ENCODE data around the gene SCYGR2. TPM values are rescaled to one million over a fixed set of nuclear protein-coding genes. Genes with fewer than 3 reads are reported as not detected.

SCYGR2 gene
- total RNA-seq, 1 experiment from 2014 or later: not detected

- Histone ChIP-seq H4K20me1 (ENCODE audit: insufficient read depth, low read depth, low read length) (no peaks in the 10 kb centered on the region), H3K4me1 (ENCODE audit: low read length) (no peaks in the 10 kb centered on the region), H3K27me3 (ENCODE audit: low read length) (no peaks in the 10 kb centered on the region), H3K4me2 (ENCODE audit: low read depth, low read length, poor library complexity, severe bottlenecking) (no peak overlapping the region), H3K9ac (ENCODE audit: low read length) (no peak overlapping the region), H3K9me3 (ENCODE audit: low read length) (no peaks in the 10 kb centered on the region), H3K36me3 (ENCODE audit: insufficient read depth, low read length) (peaks cover 7% of the 10 kb centered on the region; the same call in 1 of the 2 replicates), H3K27ac (ENCODE audit: low read length) (no peak overlapping the region), H3K9me2 (replicated peaks; ENCODE audit: insufficient read depth, low read length) (no peaks in the 10 kb centered on the region), H3K79me2 (ENCODE audit: low read length) (no peaks in the 10 kb centered on the region), H2AFZ (ENCODE audit: low read length) (no peak overlapping the region), H3K4me3 (ENCODE audit: low read length) (no peak overlapping the region)
- DNase-seq: no peak
These were observed 21.9 kb upstream of the SCYGR2 start for GRCh38 chr2:227576812-227577211.

DNA sequence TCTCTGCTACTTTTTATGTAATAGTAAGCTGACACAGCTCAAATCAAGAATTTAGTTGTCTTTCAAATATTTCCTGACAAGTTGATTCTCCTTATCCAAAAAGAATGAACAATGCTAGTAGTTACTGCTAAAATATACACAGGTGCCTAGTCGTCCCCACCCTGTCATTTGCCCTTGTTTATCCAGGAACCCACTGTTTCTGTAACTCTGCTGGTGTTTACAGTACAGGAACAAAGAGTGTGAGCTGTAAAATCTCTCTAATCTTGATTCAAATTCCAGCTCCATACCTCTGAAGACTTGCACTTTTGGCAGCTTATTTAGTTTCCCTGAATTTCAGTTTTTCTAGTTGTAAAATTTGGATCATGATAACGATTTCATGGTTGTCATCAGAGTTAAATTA is 21.1 kb upstream of the SCYGR2 start:
- no peak overlapping the region for H3K4me3 ChIP-seq (ENCODE audit: low read length)
- H3K79me2 ChIP-seq (ENCODE audit: low read length): no peaks in the 10 kb centered on the region
- 0 out of 2 replicates have a peak, but pooled peaks cover 2% of the 10 kb centered on the region for H3K9me3 ChIP-seq (ENCODE audit: low read length)
- H4K20me1 ChIP-seq (ENCODE audit: insufficient read depth, low read depth, low read length): no peaks in the 10 kb centered on the region
- no peak for DNase-seq
- no peak overlapping the region for H3K9ac ChIP-seq (ENCODE audit: low read length)
- H3K27me3 ChIP-seq (ENCODE audit: low read length): no peaks in the 10 kb centered on the region
- no peak overlapping the region for H3K27ac ChIP-seq (ENCODE audit: low read length)
- H3K36me3 ChIP-seq (ENCODE audit: insufficient read depth, low read length): peaks cover 12% of the 10 kb centered on the region; the same call in 1 of the 2 replicates
- no peak overlapping the region for H2AFZ ChIP-seq (ENCODE audit: low read length)
- no peaks in the 10 kb centered on the region for H3K4me1 ChIP-seq (ENCODE audit: low read length)
- H3K9me2 ChIP-seq (replicated peaks; ENCODE audit: insufficient read depth, low read length): no peaks in the 10 kb centered on the region
- no peak overlapping the region for H3K4me2 ChIP-seq (ENCODE audit: low read depth, low read length, poor library complexity, severe bottlenecking)

DNA sequence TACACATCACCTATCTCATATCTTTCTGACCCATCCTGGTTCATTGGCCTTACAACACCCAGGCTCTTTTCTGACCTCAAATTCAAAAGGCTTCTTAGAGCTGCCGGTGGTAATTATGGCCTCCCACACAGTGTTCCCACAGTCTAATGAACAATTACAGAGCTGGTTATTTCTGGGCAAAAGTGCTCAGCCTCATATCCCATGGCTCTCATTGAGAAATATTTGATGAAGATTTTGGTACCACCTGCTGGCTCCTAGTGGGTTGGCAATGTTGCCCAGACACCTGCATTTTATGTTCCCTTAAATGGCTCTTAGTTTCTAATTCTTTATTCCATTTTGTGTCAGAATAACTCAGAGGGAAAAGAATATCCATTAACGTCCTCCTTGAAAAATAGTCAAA is 20.1 kb upstream of the SCYGR2 start:
- Histone ChIP-seq H3K4me1 (ENCODE audit: low read length) (no peaks in the 10 kb centered on the region), H2AFZ (ENCODE audit: low read length) (no peak overlapping the region), H3K4me3 (ENCODE audit: low read length) (no peak overlapping the region), H3K27me3 (ENCODE audit: low read length) (no peaks in the 10 kb centered on the region), H4K20me1 (ENCODE audit: insufficient read depth, low read depth, low read length) (no peaks in the 10 kb centered on the region), H3K4me2 (ENCODE audit: low read depth, low read length, poor library complexity, severe bottlenecking) (no peak overlapping the region), H3K36me3 (ENCODE audit: insufficient read depth, low read length) (peaks cover 12% of the 10 kb centered on the region; the same call in 1 of the 2 replicates), H3K27ac (ENCODE audit: low read length) (no peak overlapping the region), H3K9me2 (replicated peaks; ENCODE audit: insufficient read depth, low read length) (no peaks in the 10 kb centered on the region), H3K9me3 (ENCODE audit: low read length) (0 out of 2 replicates have a peak, but pooled peaks cover 2% of the 10 kb centered on the region), H3K9ac (ENCODE audit: low read length) (no peak overlapping the region), H3K79me2 (ENCODE audit: low read length) (no peaks in the 10 kb centered on the region)
- no peak for DNase-seq

DNA sequence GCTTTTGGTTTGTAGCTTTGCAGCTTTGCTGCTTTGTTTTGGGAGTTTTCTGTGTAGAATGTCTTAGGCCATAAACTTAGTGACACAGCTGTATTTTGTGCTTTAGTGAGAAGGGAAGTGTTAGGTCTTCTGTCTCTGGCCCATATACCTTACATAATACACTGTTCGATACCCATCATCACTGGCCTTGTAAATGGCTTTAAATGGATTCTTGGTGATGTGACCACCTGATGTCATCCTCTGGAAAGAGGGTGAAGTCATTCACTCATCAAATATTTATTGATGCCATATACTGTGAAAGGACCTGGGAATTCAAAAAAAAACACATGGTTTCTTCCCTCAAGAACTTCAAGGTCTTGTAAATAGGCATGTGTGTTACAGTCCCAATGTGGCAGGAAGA is 18.9 kb upstream of the SCYGR2 start:
- DNase-seq: no peak
- H3K4me2 ChIP-seq (ENCODE audit: low read depth, low read length, poor library complexity, severe bottlenecking): no peak overlapping the region
- no peaks in the 10 kb centered on the region for H4K20me1 ChIP-seq (ENCODE audit: insufficient read depth, low read depth, low read length)
- 0 out of 2 replicates have a peak, but pooled peaks cover 2% of the 10 kb centered on the region for H3K9me3 ChIP-seq (ENCODE audit: low read length)
- no peak overlapping the region for H3K4me3 ChIP-seq (ENCODE audit: low read length)
- H3K79me2 ChIP-seq (ENCODE audit: low read length): no peaks in the 10 kb centered on the region
- no peak overlapping the region for H3K9ac ChIP-seq (ENCODE audit: low read length)
- no peaks in the 10 kb centered on the region for H3K9me2 ChIP-seq (replicated peaks; ENCODE audit: insufficient read depth, low read length)
- H3K36me3 ChIP-seq (ENCODE audit: insufficient read depth, low read length): peaks cover 12% of the 10 kb centered on the region; the same call in 1 of the 2 replicates
- H3K27me3 ChIP-seq (ENCODE audit: low read length): no peaks in the 10 kb centered on the region
- no peaks in the 10 kb centered on the region for H3K4me1 ChIP-seq (ENCODE audit: low read length)
- H3K27ac ChIP-seq (ENCODE audit: low read length): no peak overlapping the region
- H2AFZ ChIP-seq (ENCODE audit: low read length): no peak overlapping the region

DNA sequence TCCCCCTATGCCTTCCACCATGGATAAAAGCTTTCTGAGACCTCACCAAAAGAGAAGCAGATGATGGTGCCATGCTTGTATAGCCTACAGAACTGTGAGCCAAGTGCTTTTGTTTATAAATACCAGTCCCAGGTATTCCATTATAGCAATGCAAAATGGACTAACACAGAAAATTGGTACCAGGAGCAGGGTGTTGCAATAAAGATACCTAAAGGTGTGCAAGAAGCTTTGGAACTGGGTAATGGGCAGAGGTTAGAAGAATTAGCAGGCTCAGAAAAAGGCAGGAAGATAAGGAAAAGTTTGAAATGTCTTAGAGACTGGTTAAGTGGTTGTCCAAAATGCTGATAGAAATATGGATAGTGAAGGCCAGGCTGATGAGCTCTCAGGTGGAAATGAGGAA is 16.3 kb upstream of the SCYGR2 start:
- H3K4me3 ChIP-seq (ENCODE audit: low read length): no peak overlapping the region
- no peaks in the 10 kb centered on the region for H3K27me3 ChIP-seq (ENCODE audit: low read length)
- H3K36me3 ChIP-seq (ENCODE audit: insufficient read depth, low read length): peaks cover 12% of the 10 kb centered on the region; the same call in 1 of the 2 replicates
- no peak overlapping the region for H3K4me2 ChIP-seq (ENCODE audit: low read depth, low read length, poor library complexity, severe bottlenecking)
- no peak for DNase-seq
- H3K4me1 ChIP-seq (ENCODE audit: low read length): no peaks in the 10 kb centered on the region
- no peak overlapping the region for H3K9ac ChIP-seq (ENCODE audit: low read length)
- H2AFZ ChIP-seq (ENCODE audit: low read length): no peak overlapping the region
- no peaks in the 10 kb centered on the region for H3K9me2 ChIP-seq (replicated peaks; ENCODE audit: insufficient read depth, low read length)
- H4K20me1 ChIP-seq (ENCODE audit: insufficient read depth, low read depth, low read length): no peaks in the 10 kb centered on the region
- H3K79me2 ChIP-seq (ENCODE audit: low read length): no peaks in the 10 kb centered on the region
- H3K27ac ChIP-seq (ENCODE audit: low read length): no peak overlapping the region
- H3K9me3 ChIP-seq (ENCODE audit: low read length): 0 out of 2 replicates have a peak, but pooled peaks cover 2% of the 10 kb centered on the region

DNA sequence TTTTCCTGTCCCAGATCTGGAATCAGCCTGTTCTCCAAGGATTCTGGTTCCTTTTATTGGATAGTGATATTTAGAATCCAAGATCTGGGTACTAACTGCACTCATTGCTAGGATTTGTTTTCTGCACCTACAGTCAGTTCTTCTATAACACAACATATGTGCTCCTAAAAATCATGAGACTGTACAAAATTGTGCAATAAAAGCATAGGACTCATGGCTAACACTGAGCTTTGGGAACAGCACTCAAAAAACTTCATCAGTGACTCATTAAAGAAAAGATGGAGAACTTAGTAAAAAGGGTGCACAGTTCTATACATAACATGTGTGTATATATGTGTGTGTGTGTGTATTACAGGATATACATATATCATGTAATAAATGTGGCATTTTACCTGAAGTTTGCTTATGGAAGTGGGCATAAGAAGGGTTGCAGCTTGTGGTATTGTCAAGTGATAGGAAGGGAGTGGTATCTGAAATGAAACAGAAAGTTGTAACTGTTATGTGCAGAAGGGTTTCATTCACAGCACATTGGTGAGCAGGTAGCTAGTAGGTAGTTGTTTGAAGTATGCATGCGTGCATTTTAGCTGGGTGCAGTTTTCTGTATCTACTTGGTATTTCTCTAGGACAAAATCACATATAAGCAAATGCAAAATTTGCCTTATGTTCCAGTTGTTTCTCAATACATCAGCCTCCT is 5.9 kb upstream of the SCYGR2 start:
- Histone ChIP-seq H3K9me2 (replicated peaks; ENCODE audit: insufficient read depth, low read length) (no peaks in the 10 kb centered on the region), H3K36me3 (ENCODE audit: insufficient read depth, low read length) (no peaks in the 10 kb centered on the region), H3K4me3 (ENCODE audit: low read length) (no peak overlapping the region), H3K27me3 (ENCODE audit: low read length) (no peaks in the 10 kb centered on the region; the same call in 1 of the 2 replicates), H3K9ac (ENCODE audit: low read length) (no peak overlapping the region), H3K27ac (ENCODE audit: low read length) (no peak overlapping the region), H3K79me2 (ENCODE audit: low read length) (no peaks in the 10 kb centered on the region), H3K4me1 (ENCODE audit: low read length) (no peaks in the 10 kb centered on the region), H2AFZ (ENCODE audit: low read length) (no peak overlapping the region), H3K9me3 (ENCODE audit: low read length) (no peaks in the 10 kb centered on the region), H3K4me2 (ENCODE audit: low read depth, low read length, poor library complexity, severe bottlenecking) (no peak overlapping the region), H4K20me1 (ENCODE audit: insufficient read depth, low read depth, low read length) (no peaks in the 10 kb centered on the region)
- no peak for DNase-seq

DNA sequence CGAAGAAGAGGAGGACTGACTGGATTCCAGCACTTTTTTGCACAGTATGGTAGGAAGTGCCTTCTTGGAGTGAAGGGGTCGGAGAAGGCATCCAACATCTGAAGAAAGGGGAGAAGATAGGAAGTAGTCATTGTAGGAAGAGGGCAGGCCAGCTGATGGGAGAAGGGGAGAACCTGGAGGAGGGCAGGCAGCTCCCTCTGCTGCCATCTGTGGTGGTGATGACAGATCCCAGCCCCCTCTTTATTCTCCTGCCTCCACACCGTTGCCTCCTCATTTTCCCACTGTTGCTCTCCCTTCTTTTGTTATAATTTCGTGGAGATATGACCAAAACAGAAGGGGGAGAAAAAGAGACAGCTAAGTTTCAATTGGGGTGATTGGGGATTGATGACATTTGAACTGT is 2.9 kb upstream of the SCYGR2 start:
- no peaks in the 10 kb centered on the region for H3K36me3 ChIP-seq (ENCODE audit: insufficient read depth, low read length)
- no peak overlapping the region for H3K27ac ChIP-seq (ENCODE audit: low read length)
- H3K9ac ChIP-seq (ENCODE audit: low read length): no peak overlapping the region
- H3K27me3 ChIP-seq (ENCODE audit: low read length): no peaks in the 10 kb centered on the region; the same call in 1 of the 2 replicates
- H2AFZ ChIP-seq (ENCODE audit: low read length): no peak overlapping the region
- DNase-seq: no peak
- no peaks in the 10 kb centered on the region for H3K4me1 ChIP-seq (ENCODE audit: low read length)
- H3K9me3 ChIP-seq (ENCODE audit: low read length): no peaks in the 10 kb centered on the region
- no peaks in the 10 kb centered on the region for H3K79me2 ChIP-seq (ENCODE audit: low read length)
- H4K20me1 ChIP-seq (ENCODE audit: insufficient read depth, low read depth, low read length): no peaks in the 10 kb centered on the region
- no peak overlapping the region for H3K4me2 ChIP-seq (ENCODE audit: low read depth, low read length, poor library complexity, severe bottlenecking)
- no peaks in the 10 kb centered on the region for H3K9me2 ChIP-seq (replicated peaks; ENCODE audit: insufficient read depth, low read length)
- H3K4me3 ChIP-seq (ENCODE audit: low read length): no peak overlapping the region

DNA sequence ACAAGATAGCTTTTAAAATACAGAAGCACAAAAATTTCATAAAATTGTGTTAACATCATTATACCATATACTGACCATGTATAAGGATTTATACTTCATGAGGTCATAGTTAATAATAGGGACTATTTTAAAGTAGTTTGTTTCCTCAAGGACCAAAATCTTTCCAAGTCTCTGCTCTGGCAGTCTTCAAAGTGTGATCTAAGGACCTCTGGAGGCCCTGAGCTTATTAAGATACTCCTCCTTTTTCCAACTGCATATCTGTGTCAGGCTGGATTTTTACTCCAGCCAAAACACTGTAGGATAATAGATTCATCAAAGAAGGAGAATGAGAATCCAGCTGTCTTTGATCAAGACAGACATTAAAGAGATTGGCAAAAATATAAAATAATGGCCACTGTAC is 1.7 kb upstream of the SCYGR2 start:
- Histone ChIP-seq H3K79me2 (ENCODE audit: low read length) (no peaks in the 10 kb centered on the region), H4K20me1 (ENCODE audit: insufficient read depth, low read depth, low read length) (no peaks in the 10 kb centered on the region), H3K9ac (ENCODE audit: low read length) (no peak overlapping the region), H3K36me3 (ENCODE audit: insufficient read depth, low read length) (no peaks in the 10 kb centered on the region), H3K4me2 (ENCODE audit: low read depth, low read length, poor library complexity, severe bottlenecking) (no peak overlapping the region), H3K9me2 (replicated peaks; ENCODE audit: insufficient read depth, low read length) (no peaks in the 10 kb centered on the region), H3K4me3 (ENCODE audit: low read length) (no peak overlapping the region), H3K27ac (ENCODE audit: low read length) (no peak overlapping the region), H3K27me3 (ENCODE audit: low read length) (no peaks in the 10 kb centered on the region; the same call in 1 of the 2 replicates), H2AFZ (ENCODE audit: low read length) (no peak overlapping the region), H3K9me3 (ENCODE audit: low read length) (no peaks in the 10 kb centered on the region), H3K4me1 (ENCODE audit: low read length) (no peaks in the 10 kb centered on the region)
- no peak for DNase-seq
